ENCODE measurements around the gene MAP1B.

MAP1B gene

GRCh38 chr5:72231991-72232703 is 124.9 kb downstream of the MAP1B start:
- DNase-seq, result no peak

- no peak for DNase-seq
These were observed 125.6 kb downstream of the MAP1B start for GRCh38 chr5:72232838-72233237.

- DNase-seq, result no peak
These were observed 126.6 kb downstream of the MAP1B start for GRCh38 chr5:72233835-72234234.

- peak; percentile 34 for DNase-seq
These were observed 127.0 kb downstream of the MAP1B start for GRCh38 chr5:72234265-72234700.

- no peak for DNase-seq
These were observed 127.6 kb downstream of the MAP1B start for GRCh38 chr5:72234868-72235267.

- no peak for DNase-seq
These were observed 128.4 kb downstream of the MAP1B start for GRCh38 chr5:72235725-72236124.

- DNase-seq, result no peak
These were observed 130.1 kb downstream of the MAP1B start for GRCh38 chr5:72237415-72237814.

- no peak for DNase-seq
These were observed 130.6 kb downstream of the MAP1B start for GRCh38 chr5:72237879-72238278.

GRCh38 chr5:72238712-72239445 is 131.6 kb downstream of the MAP1B start:
- no peak for DNase-seq

GRCh38 chr5:72241346-72242003 is 134.2 kb downstream of the MAP1B start:
- no peak for DNase-seq

- DNase-seq, result no peak
These were observed 135.7 kb downstream of the MAP1B start for GRCh38 chr5:72242796-72243475.

GRCh38 chr5:72243706-72244105 is 136.4 kb downstream of the MAP1B start:
- no peak for DNase-seq

GRCh38 chr5:72244862-72245371 is 137.6 kb downstream of the MAP1B start:
- peak; percentile 72 for DNase-seq

- no peak for DNase-seq
These were observed 138.3 kb downstream of the MAP1B start for GRCh38 chr5:72245546-72245945.

GRCh38 chr5:72245951-72246532 is 138.8 kb downstream of the MAP1B start:
- DNase-seq, result no peak

GRCh38 chr5:72246954-72247442 is 139.7 kb downstream of the MAP1B start:
- DNase-seq, result no peak

GRCh38 chr5:72248410-72248981 is 141.2 kb downstream of the MAP1B start:
- peak; percentile 52 for DNase-seq

- no peak for DNase-seq
These were observed 144.1 kb downstream of the MAP1B start for GRCh38 chr5:72251386-72251785.

GRCh38 chr5:72252008-72252407 is 144.7 kb downstream of the MAP1B start:
- no peak for DNase-seq

- no peak for DNase-seq
These were observed 145.4 kb downstream of the MAP1B start for GRCh38 chr5:72252574-72253155.

- peak; percentile 5 for DNase-seq
These were observed 148.0 kb downstream of the MAP1B start for GRCh38 chr5:72255237-72255636.

- DNase-seq, result no peak
These were observed 148.4 kb downstream of the MAP1B start for GRCh38 chr5:72255670-72256069.
